H1 (cell line): ENCODE measurements around the gene SLIT3. TPM values are rescaled to one million over a fixed set of nuclear protein-coding genes. Genes with fewer than 3 reads are reported as not detected.

ENCODE experiments used
- polyA plus RNA-seq, 7 experiments: library from polyadenylated mRNA; depleted of rRNA in 3 of 7; stranded (reverse) in 5 of 7; unstranded in 2 of 7; fragments of >200 nt in 5 of 7; fragments of 200-250 nt in 2 of 7; gene quantifications; 1 replicate in 5 of 7; 2 replicates in 1 of 7; 4 replicates in 1 of 7; pipeline versions ENCODE4 v1.2.1 to v1.2.3, GENCODE V29; 2011 to 2013; ENCODE audit warnings: missing spikeins in 2 of 7, mixed read lengths in 2 of 7
- total RNA-seq: library from RNA; stranded (reverse); fragmentation: NEBNext Ultra II Directional; extraction: Animal tissue kit (Norgen Biotek cat#: 25700); gene quantifications from 2 replicates; pipeline ENCODE4 v1.2.1, GENCODE V29; 2021
- TF ChIP-seq, protein P1 (sequence below): IDR thresholded peaks from 2 replicates; pipeline ENCODE4 v1.6.1; 2012; ENCODE audit warnings: inconsistent platforms

SLIT3 gene
- total and polyA plus RNA-seq, 2 of the 8 experiments (the other 6 are each of a cell fraction or from before 2014, with no cell fraction given) = 1.1 to 1.2 TPM

DNA sequence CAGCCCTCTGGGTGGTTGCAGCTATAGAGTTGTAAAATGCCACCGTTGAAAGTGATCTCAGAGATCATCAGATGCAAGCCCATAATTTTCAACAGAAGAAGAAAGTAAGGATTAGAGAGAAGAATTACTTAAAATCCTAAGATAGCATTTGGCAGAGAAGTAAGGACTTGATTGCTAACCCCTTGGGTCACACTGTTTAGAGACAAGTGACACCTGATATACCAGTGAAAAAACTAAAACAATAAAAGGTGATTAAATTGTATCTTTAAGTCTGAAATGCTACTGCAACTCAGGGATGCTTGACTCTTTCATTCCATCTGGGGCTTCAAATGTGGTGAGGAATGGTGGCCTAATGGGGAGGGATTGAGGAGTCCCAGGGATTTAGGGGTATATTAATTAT is 440.9 kb downstream of the SLIT3 start (continued):
- TF ChIP-seq, protein P1, sequence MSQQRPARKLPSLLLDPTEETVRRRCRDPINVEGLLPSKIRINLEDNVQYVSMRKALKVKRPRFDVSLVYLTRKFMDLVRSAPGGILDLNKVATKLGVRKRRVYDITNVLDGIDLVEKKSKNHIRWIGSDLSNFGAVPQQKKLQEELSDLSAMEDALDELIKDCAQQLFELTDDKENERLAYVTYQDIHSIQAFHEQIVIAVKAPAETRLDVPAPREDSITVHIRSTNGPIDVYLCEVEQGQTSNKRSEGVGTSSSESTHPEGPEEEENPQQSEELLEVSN = no peak
